GM23338 (cell line): ENCODE measurements around the gene PARD3. TPM values are rescaled to one million over a fixed set of nuclear protein-coding genes. Genes with fewer than 3 reads are reported as not detected.

Experiments used
- ATAC-seq: fragments of 200-7000 bp; cut with Tn5 transposase; 3 replicates; pipeline ENCODE4 v1.9.1; 2020
- DNase-seq: peaks from one replicate; pipeline ENCODE4 v3.0.0-alpha.2; 2015; ENCODE audit warnings: low spot score
- H2AFZ ChIP-seq: fragments of 200-600 bp; sonication (generic); 2 replicates; pipeline ENCODE4 v1.8.0; 2016; ENCODE audit warnings: antibody characterized with exemption, mild to moderate bottlenecking, moderate library complexity
- H3F3A ChIP-seq: fragments of 200-600 bp; sonication (generic); replicated peaks from 2 replicates; pipeline ENCODE4 v1.8.0; 2017; ENCODE audit warnings: antibody characterized with exemption, mixed run types, low read depth
- H3K27ac ChIP-seq: fragments of 200-600 bp; sonication (generic); 2 replicates; pipeline ENCODE4 v1.6.1; 2016; ENCODE audit warnings: low read depth
- H3K27me3 ChIP-seq: fragments of 200-600 bp; sonication (generic); 2 replicates; pipeline ENCODE4 v1.8.0; 2016; ENCODE audit warnings: mild to moderate bottlenecking, mixed run types, moderate library complexity; ENCODE audit not compliant: insufficient read depth
- H3K36me3 ChIP-seq: fragments of 200-600 bp; sonication (generic); 2 replicates; pipeline ENCODE4 v1.8.0; 2016; ENCODE audit warnings: mild to moderate bottlenecking; ENCODE audit not compliant: insufficient read depth
- H3K4me1 ChIP-seq: fragments of 200-600 bp; sonication (generic); 2 replicates; pipeline ENCODE4 v1.8.0; 2016; ENCODE audit warnings: mild to moderate bottlenecking, moderate library complexity; ENCODE audit not compliant: insufficient read depth
- H3K4me2 ChIP-seq: fragments of 200-600 bp; sonication (generic); 2 replicates; pipeline ENCODE4 v1.7.1; 2017; ENCODE audit warnings: mixed run types
- H3K4me3 ChIP-seq: fragments of 200-600 bp; sonication (generic); 2 replicates; pipeline ENCODE4 v1.6.1; 2016; ENCODE audit warnings: mixed run types
- H3K79me2 ChIP-seq: fragments of 200-600 bp; sonication (generic); replicated peaks from 2 replicates; pipeline ENCODE4 v1.8.0; 2017; ENCODE audit warnings: mild to moderate bottlenecking; ENCODE audit not compliant: insufficient read depth
- H3K9me2 ChIP-seq: fragments of 200-600 bp; sonication (generic); 2 replicates; pipeline ENCODE4 v1.8.0; 2017; ENCODE audit not compliant: insufficient read depth
- H4K20me1 ChIP-seq: fragments of 200-600 bp; sonication (generic); replicated peaks from 2 replicates; pipeline ENCODE4 v1.8.0; 2017; ENCODE audit warnings: mild to moderate bottlenecking; ENCODE audit not compliant: insufficient read depth
- H3K27ac Mint-ChIP-seq: 2 replicates; pipeline ENCODE4 v1.8.0; 2020; ENCODE audit warnings: inconsistent platforms, mild to moderate bottlenecking, moderate library complexity, mixed read lengths
- H3K27me3 Mint-ChIP-seq: 3 replicates; pipeline ENCODE4 v1.8.0; 2022; ENCODE audit warnings: low read depth, mild to moderate bottlenecking, moderate library complexity, mixed read lengths, inconsistent platforms; ENCODE audit not compliant: insufficient read depth, poor library complexity
- H3K36me3 Mint-ChIP-seq: 3 replicates; pipeline ENCODE4 v1.8.0; 2021; ENCODE audit warnings: low read depth, mild to moderate bottlenecking, inconsistent platforms, moderate library complexity, mixed read lengths
- H3K4me1 Mint-ChIP-seq: 3 replicates; pipeline ENCODE4 v1.8.0; 2020; ENCODE audit warnings: mild to moderate bottlenecking, inconsistent platforms, mixed read lengths
- H3K4me3 Mint-ChIP-seq: 3 replicates; pipeline ENCODE4 v1.8.0; 2021; ENCODE audit warnings: moderate library complexity, mild to moderate bottlenecking, inconsistent platforms, mixed read lengths
- H3K9me3 Mint-ChIP-seq: 3 replicates; pipeline ENCODE4 v1.8.0; 2020; ENCODE audit warnings: moderate library complexity, mild to moderate bottlenecking, inconsistent platforms, mixed read lengths
- CREB1 ChIP-seq: fragments of 250-450 bp; sonication (Bioruptor Pico); IDR thresholded peaks from 2 replicates; pipeline ENCODE4 v1.5.0; 2020; ENCODE audit warnings: low read depth, mild to moderate bottlenecking, moderate library complexity
- EZH2 ChIP-seq: fragments of 200-600 bp; sonication (generic); IDR thresholded peaks from one replicate; pipeline ENCODE4 v1.8.0; 2017; ENCODE audit warnings: antibody characterized with exemption, mild to moderate bottlenecking, low read depth; ENCODE audit not compliant: unreplicated experiment
- JUNB ChIP-seq: IDR thresholded peaks from one replicate; pipeline ENCODE4 v1.6.1; 2016; ENCODE audit warnings: antibody characterized with exemption; ENCODE audit not compliant: unreplicated experiment
- POLR2AphosphoS5 ChIP-seq: IDR thresholded peaks from 2 replicates; pipeline ENCODE4 v1.6.1; 2016; ENCODE audit warnings: antibody characterized with exemption, low read depth
- STAT1 ChIP-seq: IDR thresholded peaks from one replicate; pipeline ENCODE4 v1.6.1; 2016; ENCODE audit warnings: antibody characterized with exemption; ENCODE audit not compliant: unreplicated experiment
- polyA plus RNA-seq: library from polyadenylated mRNA; unstranded; fragments of >200 nt; fragmentation: Nextera tagmentation; extraction: Ambion mirVana; gene quantifications from 2 replicates; pipeline ENCODE4 v1.2.1, GENCODE V29; 2016
- total RNA-seq: library from RNA; depleted of rRNA; stranded (reverse); fragments of >200 nt; shearing (Covaris generic); gene quantifications from 2 replicates; pipeline ENCODE4 v1.2.3, GENCODE V29; 2014
- TF ChIP-seq, protein P1 (sequence below): IDR thresholded peaks from 2 replicates; pipeline ENCODE4 v1.6.1; 2016; ENCODE audit warnings: antibody characterized with exemption
- TF ChIP-seq, protein P2 (sequence below), 2 experiments: fragments of 200-600 bp in 1 of 2; sonication (generic) in 1 of 2; conservative IDR thresholded peaks; 2 replicates each; pipeline versions ENCODE4 v1.5.1 to v1.6.1; 2016 to 2017; ENCODE audit warnings: antibody characterized with exemption in 2 of 2, low read depth in 2 of 2, mild to moderate bottlenecking in 2 of 2, moderate library complexity in 1 of 2
- TF ChIP-seq, protein P3 (sequence below): fragments of 250-450 bp; sonication (Bioruptor Pico); IDR thresholded peaks from 2 replicates; pipeline ENCODE4 v1.5.0; 2020; ENCODE audit warnings: mild to moderate bottlenecking, moderate library complexity
- TF ChIP-seq, protein P4 (sequence below): IDR thresholded peaks from one replicate; pipeline ENCODE4 v1.6.1; 2018; ENCODE audit warnings: antibody characterized with exemption; ENCODE audit not compliant: unreplicated experiment

The PARD3 gene
- total and polyA plus RNA-seq, 2 experiments from 2014 or later = 30.2 to 51.4 TPM

DNA sequence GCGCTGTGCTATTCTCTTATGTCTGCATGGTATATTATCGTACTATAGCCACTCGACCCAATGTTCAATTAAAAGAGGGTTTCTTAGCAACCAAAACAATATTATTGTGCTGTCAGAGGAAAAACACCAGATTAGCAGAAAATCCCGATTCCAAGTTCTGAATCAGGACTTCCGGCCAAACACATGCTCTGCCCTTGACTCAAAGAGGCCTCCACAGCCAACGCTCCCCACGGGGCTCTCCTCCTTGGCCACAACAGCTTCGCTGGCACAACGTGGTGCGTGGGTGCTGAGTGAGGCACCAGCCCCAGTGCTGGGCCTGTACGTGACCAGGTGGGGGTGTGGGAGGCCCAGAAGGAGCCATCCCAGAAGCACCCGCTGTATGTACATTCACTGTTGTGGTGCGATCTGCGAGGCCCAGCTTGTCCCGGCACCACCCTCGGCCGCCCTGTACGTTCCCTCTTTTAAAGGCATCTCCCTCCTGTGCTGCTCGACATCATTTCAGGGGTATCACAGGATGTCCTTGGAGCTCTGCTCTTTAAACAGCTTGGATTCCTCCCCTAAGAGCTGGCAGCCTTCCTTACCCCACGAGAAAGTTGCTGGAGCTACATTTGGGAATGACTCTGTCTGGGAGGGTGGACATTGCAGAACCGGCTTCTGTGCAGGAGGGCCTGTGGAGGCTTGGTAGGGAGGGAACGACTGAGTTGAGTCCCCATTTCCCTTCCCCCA is 736.2 kb downstream of the PARD3 start:
- 0 out of 2 replicates have a peak, but pooled peaks cover 4% of the 10 kb centered on the region for H3K9me2 ChIP-seq
- Mint-ChIP-seq H3K27ac (no peak overlapping the region), H3K36me3 (peaks cover 5% of the 10 kb centered on the region; the same call in 2 of the 3 replicates), H3K4me3 (no peak overlapping the region), H3K27me3 (peaks cover 5% of the 10 kb centered on the region), H3K9me3 (peaks cover 5% of the 10 kb centered on the region), H3K4me1 (no peaks in the 10 kb centered on the region)
- no peak overlapping the region for H3K4me2 ChIP-seq
- H3K36me3 ChIP-seq = no peaks in the 10 kb centered on the region
- no peak overlapping the region for H3K27ac ChIP-seq
- H3K79me2 ChIP-seq = no peaks in the 10 kb centered on the region
- no peaks in the 10 kb centered on the region for H3K4me1 ChIP-seq
- no peak overlapping the region for H3K4me3 ChIP-seq
- H3K27me3 ChIP-seq = no peaks in the 10 kb centered on the region
- H4K20me1 ChIP-seq = no peaks in the 10 kb centered on the region
- DNase-seq = no peak
- no peak; the same call in 2 of the 3 replicates for ATAC-seq
- H2AFZ ChIP-seq = peak overlapping the region; percentile 59; the same call in 1 of the 2 replicates
- TF ChIP-seq, protein P1, sequence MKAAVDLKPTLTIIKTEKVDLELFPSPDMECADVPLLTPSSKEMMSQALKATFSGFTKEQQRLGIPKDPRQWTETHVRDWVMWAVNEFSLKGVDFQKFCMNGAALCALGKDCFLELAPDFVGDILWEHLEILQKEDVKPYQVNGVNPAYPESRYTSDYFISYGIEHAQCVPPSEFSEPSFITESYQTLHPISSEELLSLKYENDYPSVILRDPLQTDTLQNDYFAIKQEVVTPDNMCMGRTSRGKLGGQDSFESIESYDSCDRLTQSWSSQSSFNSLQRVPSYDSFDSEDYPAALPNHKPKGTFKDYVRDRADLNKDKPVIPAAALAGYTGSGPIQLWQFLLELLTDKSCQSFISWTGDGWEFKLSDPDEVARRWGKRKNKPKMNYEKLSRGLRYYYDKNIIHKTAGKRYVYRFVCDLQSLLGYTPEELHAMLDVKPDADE = no peak
- TF ChIP-seq EZH2 (no peak), STAT1 (no peak), JUNB (no peak), CREB1 (CRISPR knock-in tag) (no peak), POLR2AphosphoS5 (no peak)
- TF ChIP-seq, protein P2, sequence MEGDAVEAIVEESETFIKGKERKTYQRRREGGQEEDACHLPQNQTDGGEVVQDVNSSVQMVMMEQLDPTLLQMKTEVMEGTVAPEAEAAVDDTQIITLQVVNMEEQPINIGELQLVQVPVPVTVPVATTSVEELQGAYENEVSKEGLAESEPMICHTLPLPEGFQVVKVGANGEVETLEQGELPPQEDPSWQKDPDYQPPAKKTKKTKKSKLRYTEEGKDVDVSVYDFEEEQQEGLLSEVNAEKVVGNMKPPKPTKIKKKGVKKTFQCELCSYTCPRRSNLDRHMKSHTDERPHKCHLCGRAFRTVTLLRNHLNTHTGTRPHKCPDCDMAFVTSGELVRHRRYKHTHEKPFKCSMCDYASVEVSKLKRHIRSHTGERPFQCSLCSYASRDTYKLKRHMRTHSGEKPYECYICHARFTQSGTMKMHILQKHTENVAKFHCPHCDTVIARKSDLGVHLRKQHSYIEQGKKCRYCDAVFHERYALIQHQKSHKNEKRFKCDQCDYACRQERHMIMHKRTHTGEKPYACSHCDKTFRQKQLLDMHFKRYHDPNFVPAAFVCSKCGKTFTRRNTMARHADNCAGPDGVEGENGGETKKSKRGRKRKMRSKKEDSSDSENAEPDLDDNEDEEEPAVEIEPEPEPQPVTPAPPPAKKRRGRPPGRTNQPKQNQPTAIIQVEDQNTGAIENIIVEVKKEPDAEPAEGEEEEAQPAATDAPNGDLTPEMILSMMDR (conservative IDR thresholded peaks at IDR 0.05; ENCODE audit: low read depth in 2 of 2) = 0 out of 4 replicates have a peak, but pooled peaks of 1 of the 2 experiments have one; percentile 12
- TF ChIP-seq, protein P3, sequence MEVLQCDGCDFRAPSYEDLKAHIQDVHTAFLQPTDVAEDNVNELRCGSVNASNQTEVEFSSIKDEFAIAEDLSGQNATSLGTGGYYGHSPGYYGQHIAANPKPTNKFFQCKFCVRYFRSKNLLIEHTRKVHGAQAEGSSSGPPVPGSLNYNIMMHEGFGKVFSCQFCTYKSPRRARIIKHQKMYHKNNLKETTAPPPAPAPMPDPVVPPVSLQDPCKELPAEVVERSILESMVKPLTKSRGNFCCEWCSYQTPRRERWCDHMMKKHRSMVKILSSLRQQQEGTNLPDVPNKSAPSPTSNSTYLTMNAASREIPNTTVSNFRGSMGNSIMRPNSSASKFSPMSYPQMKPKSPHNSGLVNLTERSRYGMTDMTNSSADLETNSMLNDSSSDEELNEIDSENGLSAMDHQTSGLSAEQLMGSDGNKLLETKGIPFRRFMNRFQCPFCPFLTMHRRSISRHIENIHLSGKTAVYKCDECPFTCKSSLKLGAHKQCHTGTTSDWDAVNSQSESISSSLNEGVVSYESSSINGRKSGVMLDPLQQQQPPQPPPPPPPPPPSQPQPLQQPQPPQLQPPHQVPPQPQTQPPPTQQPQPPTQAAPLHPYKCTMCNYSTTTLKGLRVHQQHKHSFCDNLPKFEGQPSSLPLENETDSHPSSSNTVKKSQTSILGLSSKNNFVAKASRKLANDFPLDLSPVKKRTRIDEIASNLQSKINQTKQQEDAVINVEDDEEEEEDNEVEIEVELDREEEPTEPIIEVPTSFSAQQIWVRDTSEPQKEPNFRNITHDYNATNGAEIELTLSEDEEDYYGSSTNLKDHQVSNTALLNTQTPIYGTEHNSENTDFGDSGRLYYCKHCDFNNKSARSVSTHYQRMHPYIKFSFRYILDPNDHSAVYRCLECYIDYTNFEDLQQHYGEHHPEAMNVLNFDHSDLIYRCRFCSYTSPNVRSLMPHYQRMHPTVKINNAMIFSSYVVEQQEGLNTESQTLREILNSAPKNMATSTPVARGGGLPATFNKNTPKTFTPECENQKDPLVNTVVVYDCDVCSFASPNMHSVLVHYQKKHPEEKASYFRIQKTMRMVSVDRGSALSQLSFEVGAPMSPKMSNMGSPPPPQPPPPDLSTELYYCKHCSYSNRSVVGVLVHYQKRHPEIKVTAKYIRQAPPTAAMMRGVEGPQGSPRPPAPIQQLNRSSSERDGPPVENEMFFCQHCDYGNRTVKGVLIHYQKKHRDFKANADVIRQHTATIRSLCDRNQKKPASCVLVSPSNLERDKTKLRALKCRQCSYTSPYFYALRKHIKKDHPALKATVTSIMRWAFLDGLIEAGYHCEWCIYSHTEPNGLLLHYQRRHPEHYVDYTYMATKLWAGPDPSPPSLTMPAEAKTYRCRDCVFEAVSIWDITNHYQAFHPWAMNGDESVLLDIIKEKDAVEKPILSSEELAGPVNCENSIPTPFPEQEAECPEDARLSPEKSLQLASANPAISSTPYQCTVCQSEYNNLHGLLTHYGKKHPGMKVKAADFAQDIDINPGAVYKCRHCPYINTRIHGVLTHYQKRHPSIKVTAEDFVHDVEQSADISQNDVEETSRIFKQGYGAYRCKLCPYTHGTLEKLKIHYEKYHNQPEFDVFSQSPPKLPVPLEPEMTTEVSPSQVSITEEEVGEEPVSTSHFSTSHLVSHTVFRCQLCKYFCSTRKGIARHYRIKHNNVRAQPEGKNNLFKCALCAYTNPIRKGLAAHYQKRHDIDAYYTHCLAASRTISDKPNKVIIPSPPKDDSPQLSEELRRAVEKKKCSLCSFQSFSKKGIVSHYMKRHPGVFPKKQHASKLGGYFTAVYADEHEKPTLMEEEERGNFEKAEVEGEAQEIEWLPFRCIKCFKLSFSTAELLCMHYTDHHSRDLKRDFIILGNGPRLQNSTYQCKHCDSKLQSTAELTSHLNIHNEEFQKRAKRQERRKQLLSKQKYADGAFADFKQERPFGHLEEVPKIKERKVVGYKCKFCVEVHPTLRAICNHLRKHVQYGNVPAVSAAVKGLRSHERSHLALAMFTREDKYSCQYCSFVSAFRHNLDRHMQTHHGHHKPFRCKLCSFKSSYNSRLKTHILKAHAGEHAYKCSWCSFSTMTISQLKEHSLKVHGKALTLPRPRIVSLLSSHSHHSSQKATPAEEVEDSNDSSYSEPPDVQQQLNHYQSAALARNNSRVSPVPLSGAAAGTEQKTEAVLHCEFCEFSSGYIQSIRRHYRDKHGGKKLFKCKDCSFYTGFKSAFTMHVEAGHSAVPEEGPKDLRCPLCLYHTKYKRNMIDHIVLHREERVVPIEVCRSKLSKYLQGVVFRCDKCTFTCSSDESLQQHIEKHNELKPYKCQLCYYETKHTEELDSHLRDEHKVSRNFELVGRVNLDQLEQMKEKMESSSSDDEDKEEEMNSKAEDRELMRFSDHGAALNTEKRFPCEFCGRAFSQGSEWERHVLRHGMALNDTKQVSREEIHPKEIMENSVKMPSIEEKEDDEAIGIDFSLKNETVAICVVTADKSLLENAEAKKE (CRISPR knock-in tag) = no peak
- TF ChIP-seq, protein P4, sequence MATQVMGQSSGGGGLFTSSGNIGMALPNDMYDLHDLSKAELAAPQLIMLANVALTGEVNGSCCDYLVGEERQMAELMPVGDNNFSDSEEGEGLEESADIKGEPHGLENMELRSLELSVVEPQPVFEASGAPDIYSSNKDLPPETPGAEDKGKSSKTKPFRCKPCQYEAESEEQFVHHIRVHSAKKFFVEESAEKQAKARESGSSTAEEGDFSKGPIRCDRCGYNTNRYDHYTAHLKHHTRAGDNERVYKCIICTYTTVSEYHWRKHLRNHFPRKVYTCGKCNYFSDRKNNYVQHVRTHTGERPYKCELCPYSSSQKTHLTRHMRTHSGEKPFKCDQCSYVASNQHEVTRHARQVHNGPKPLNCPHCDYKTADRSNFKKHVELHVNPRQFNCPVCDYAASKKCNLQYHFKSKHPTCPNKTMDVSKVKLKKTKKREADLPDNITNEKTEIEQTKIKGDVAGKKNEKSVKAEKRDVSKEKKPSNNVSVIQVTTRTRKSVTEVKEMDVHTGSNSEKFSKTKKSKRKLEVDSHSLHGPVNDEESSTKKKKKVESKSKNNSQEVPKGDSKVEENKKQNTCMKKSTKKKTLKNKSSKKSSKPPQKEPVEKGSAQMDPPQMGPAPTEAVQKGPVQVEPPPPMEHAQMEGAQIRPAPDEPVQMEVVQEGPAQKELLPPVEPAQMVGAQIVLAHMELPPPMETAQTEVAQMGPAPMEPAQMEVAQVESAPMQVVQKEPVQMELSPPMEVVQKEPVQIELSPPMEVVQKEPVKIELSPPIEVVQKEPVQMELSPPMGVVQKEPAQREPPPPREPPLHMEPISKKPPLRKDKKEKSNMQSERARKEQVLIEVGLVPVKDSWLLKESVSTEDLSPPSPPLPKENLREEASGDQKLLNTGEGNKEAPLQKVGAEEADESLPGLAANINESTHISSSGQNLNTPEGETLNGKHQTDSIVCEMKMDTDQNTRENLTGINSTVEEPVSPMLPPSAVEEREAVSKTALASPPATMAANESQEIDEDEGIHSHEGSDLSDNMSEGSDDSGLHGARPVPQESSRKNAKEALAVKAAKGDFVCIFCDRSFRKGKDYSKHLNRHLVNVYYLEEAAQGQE = no peak
- no peaks in the 10 kb centered on the region for H3F3A ChIP-seq
